ENCODE data around the gene NR3C2. TPM values are rescaled to one million over a fixed set of nuclear protein-coding genes. Genes with fewer than 3 reads are reported as not detected.

Gene NR3C2
- total RNA-seq, 2 experiments from 2014 or later, result 6.1 to 6.4 TPM

DNA sequence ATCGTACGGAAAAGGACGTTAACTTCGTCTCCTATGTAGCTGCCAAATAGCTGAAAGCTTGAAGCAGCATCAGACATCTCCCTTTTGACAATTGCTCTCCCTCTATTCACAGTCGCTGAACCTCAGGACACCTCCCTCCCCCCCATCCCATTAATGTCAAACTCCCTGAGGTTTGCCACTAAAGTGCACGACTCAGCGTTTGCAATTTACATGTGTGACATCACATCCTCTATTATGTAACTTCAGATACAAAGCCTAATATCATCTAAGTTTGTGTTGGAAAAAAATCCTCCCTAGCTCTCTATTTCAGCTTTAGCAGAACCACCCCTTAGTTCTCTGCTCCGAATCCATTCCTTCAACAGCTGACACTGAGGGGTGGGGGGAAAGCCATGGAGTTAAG is 5.5 kb upstream of the NR3C2 start:
- TF ChIP-seq, protein P1, sequence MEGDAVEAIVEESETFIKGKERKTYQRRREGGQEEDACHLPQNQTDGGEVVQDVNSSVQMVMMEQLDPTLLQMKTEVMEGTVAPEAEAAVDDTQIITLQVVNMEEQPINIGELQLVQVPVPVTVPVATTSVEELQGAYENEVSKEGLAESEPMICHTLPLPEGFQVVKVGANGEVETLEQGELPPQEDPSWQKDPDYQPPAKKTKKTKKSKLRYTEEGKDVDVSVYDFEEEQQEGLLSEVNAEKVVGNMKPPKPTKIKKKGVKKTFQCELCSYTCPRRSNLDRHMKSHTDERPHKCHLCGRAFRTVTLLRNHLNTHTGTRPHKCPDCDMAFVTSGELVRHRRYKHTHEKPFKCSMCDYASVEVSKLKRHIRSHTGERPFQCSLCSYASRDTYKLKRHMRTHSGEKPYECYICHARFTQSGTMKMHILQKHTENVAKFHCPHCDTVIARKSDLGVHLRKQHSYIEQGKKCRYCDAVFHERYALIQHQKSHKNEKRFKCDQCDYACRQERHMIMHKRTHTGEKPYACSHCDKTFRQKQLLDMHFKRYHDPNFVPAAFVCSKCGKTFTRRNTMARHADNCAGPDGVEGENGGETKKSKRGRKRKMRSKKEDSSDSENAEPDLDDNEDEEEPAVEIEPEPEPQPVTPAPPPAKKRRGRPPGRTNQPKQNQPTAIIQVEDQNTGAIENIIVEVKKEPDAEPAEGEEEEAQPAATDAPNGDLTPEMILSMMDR (IDR thresholded peaks at IDR 0.05), result no peak
- peaks cover 2% of the 10 kb centered on the region for H3K27me3 Mint-ChIP-seq
- H3K4me3 Mint-ChIP-seq, result no peak overlapping the region
- ChIA-PET CTCF (interaction anchor here (0.5 to 2.2 kb wide), 4 partner anchors 12 to 1795 kb away, joined by 3 to 8 read pairs (median 3); no protein-coding TSS in a partner anchor), POLR2A (no interaction called here)
- ATAC-seq (no peak), DNase-seq (peak; percentile 48)
- H3K27ac Mint-ChIP-seq, result no peak overlapping the region
- H3K9me3 Mint-ChIP-seq, result no peaks in the 10 kb centered on the region
- peaks cover 22% of the 10 kb centered on the region for H3K4me1 Mint-ChIP-seq (ENCODE audit: low read depth)
- no peaks in the 10 kb centered on the region for H3K36me3 Mint-ChIP-seq (ENCODE audit: low read depth)
- intact Hi-C loops (cut with micrococcal nuclease), result loop anchor here (10.0 kb wide), 1 partner anchor 73 kb away; no protein-coding TSS in a partner anchor

DNA sequence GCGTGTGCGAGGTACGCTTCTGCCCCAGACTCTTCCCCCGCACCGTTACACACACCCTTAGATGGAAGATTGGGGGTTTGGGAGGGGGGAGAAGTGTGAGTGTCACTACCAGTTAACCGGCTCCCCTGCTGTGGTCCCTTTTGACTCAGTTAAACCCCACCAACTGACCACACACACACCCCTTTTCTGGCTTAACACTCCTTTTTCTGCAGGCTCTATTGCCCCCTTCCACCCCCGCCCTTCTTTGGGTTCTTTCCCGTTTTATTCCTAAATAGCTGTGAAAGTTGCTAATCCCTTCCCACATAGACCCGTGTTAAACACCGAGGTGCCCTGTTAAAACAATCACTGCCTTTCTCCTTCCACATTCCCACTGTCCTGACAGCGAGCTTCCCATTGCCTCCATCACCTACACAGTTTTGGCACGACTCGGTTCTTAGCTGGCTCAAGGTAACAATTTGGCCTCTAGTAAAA is 3.7 kb upstream of the NR3C2 start:
- Mint-ChIP-seq H3K27me3 (peaks cover 2% of the 10 kb centered on the region), H3K4me3 (peak overlapping the region; percentile 81), H3K27ac (peak overlapping the region; percentile 85), H3K36me3 (ENCODE audit: low read depth) (no peaks in the 10 kb centered on the region), H3K4me1 (ENCODE audit: low read depth) (peaks cover 24% of the 10 kb centered on the region), H3K9me3 (no peaks in the 10 kb centered on the region)
- intact Hi-C loops (cut with micrococcal nuclease), result loop anchor here (10.0 kb wide), 1 partner anchor 71 kb away; no protein-coding TSS in a partner anchor
- ATAC-seq (no peak), DNase-seq (peak; percentile 58)
- CTCF ChIA-PET, result interaction anchor here (1.0 to 2.2 kb wide), 2 partner anchors 10 to 391 kb away, joined by 3 to 8 read pairs; no protein-coding TSS in a partner anchor
- TF ChIP-seq, protein P1 (IDR thresholded peaks at IDR 0.05), result no peak
- POLR2A ChIA-PET, result no interaction called here

DNA sequence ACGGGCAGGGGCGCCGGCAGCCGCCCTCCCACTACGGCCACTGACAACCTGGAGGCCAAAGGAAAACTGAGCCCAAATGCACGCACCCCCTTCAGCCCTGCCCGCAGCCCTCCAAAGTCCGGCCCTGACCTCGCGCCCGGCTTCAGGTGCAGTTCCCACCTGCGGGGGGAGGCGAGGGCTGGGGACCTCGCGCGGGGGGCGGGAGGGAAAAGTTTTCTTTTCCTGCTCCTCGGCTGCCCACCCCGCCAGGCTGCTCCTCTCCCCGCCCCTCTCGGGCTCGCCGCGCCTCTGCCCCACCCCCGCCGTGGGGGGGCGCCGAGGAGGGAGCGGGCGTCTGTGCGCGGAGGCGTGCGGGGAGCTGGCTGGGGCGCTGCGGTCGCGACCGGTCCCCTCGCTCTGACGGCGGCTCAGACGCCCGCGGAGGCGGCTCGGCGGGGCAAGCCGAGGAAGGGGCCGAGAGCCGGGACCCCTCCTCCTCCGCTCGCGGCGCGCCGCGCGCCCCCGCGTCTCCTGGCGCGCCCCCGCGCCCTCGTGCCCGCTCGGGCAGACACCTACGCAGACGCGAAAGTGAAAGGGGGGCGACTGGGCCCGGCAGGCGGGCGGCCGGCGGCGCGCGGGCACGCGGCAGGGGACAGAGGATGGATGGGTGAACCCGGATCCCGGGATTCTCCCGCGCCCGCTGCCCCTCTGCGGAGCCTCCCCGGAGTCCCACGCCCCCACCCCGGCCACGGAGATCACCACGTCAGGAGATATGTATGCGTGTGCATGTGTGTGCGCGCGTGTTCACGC is 3.1 kb upstream of the NR3C2 start:
- H3K36me3 Mint-ChIP-seq (ENCODE audit: low read depth), result no peaks in the 10 kb centered on the region
- intact Hi-C loops (cut with micrococcal nuclease), result loop anchor here (10.0 kb wide), 1 partner anchor 70 kb away; no protein-coding TSS in a partner anchor
- H3K9me3 Mint-ChIP-seq, result no peaks in the 10 kb centered on the region
- DNase-seq, result peak; percentile 72
- POLR2A ChIA-PET, result no interaction called here
- TF ChIP-seq, protein P1 (IDR thresholded peaks at IDR 0.05), result no peak
- peaks cover 30% of the 10 kb centered on the region for H3K4me1 Mint-ChIP-seq (ENCODE audit: low read depth)
- peak; percentile 7 for ATAC-seq
- peak overlapping the region; percentile 85 for H3K27ac Mint-ChIP-seq
- CTCF ChIA-PET, result interaction anchor here (1.0 kb wide), 1 partner anchor 390 kb away, joined by 3 read pairs; no protein-coding TSS in a partner anchor
- H3K4me3 Mint-ChIP-seq, result peak overlapping the region; percentile 81
- peaks cover 2% of the 10 kb centered on the region for H3K27me3 Mint-ChIP-seq

DNA sequence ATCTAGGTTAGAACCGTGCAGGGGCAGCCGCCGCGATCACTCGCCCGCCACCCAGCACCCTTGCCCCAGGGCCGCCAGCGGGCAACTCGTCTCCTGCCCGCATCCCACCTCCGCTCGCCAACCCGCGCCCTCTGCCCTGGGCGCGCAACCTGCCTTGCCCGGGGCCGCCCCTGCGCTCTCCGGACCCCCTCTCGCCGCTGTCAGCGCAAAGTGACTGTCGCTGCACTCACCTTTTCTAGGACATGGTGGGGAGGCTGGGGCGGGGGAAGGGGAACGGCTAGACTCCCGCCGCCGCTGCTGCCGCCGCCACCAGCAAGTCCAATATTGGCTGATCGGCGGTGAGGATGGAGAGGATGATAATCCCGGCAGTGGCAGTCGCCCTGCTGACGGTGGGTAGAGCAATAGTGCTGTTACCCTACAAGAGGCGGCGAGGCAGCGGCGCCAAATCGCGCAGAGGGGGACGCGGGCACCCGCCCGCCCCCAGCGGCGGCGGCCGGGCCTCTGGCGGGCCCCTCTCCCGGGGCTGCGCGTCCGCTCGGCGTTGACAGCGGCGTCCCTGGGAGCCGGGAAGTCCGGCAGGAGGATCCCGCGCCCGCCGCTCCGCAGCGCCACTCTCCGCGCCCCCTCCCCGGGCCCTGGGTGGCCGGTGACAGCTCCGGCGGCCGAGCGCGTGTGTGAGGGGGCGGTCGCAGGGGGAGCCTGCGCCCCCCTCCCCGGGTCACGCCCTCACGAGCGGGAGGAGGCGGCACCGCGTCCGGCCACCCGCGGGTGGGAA is 2.3 kb upstream of the NR3C2 start:
- Mint-ChIP-seq H3K4me1 (ENCODE audit: low read depth) (peaks cover 38% of the 10 kb centered on the region), H3K27ac (peak overlapping the region; percentile 94), H3K4me3 (peak overlapping the region; percentile 94), H3K27me3 (peaks cover 2% of the 10 kb centered on the region), H3K9me3 (no peaks in the 10 kb centered on the region), H3K36me3 (ENCODE audit: low read depth) (no peaks in the 10 kb centered on the region)
- ChIA-PET CTCF (interaction anchor here (0.6 to 1.0 kb wide), 2 partner anchors 389 to 424 kb away, joined by 3 read pairs; no protein-coding TSS in a partner anchor), POLR2A (interaction anchor here (1.4 to 2.3 kb wide), 2 partner anchors 8 to 13 kb away, joined by 4 to 9 read pairs; no protein-coding TSS in a partner anchor)
- TF ChIP-seq, protein P1 (IDR thresholded peaks at IDR 0.05), result no peak
- DNase-seq (peak; percentile 53), ATAC-seq (peak; percentile 4)
- intact Hi-C loops (cut with micrococcal nuclease), result loop anchor here (5.0 to 10.0 kb wide), 2 partner anchors 70 to 387 kb away; no protein-coding TSS in a partner anchor
